AG09309 (cell line): ENCODE results near the gene SLFN13.

ENCODE experiments used
- DNase-seq: peaks from one replicate; pipeline ENCODE4 v3.0.0-alpha.2; 2010; ENCODE audit warnings: low read depth
- H3K4me3 ChIP-seq: 2 replicates; pipeline ENCODE4 v1.5.1; 2011; ENCODE audit warnings: mild to moderate bottlenecking, low read depth, low read length, moderate library complexity; ENCODE audit not compliant: control insufficient read depth
- CTCF ChIP-seq: IDR thresholded peaks from 2 replicates; pipeline ENCODE4 v1.5.1; 2011; ENCODE audit warnings: mild to moderate bottlenecking, low read depth, low read length, inconsistent platforms; ENCODE audit not compliant: insufficient read depth, control insufficient read depth; ENCODE audit errors: missing control alignments

Gene SLFN13

GRCh38 chr17:35448214-35448898 lies at the start of gene SLFN13:
Gene SLFN13 (minus strand): TSS chr17:35448766. CDS start chr17:35445680, 3,086 bp downstream.
- no peak for DNase-seq
- TF ChIP-seq CTCF: no peak
- peak within 1 kb of the TSS; percentile 67 for H3K4me3 ChIP-seq

GRCh38 chr17:35496451-35497290 lies 48.1 kb upstream of the SLFN13 start:
- no peak overlapping the region for H3K4me3 ChIP-seq
- TF ChIP-seq CTCF: no peak
- no peak for DNase-seq

- TF ChIP-seq CTCF: no peak
- H3K4me3 ChIP-seq: no peak overlapping the region
These were observed 44.5 kb upstream of the SLFN13 start for GRCh38 chr17:35493040-35493439.

GRCh38 chr17:35491417-35491816 lies 42.9 kb upstream of the SLFN13 start:
- no peak for TF ChIP-seq CTCF
- H3K4me3 ChIP-seq: no peak overlapping the region
- no peak for DNase-seq

More at GRCh38 chr17:35493040-35493439, 44.5 kb upstream of the SLFN13 start:
- DNase-seq: no peak

- H3K4me3 ChIP-seq: no peak overlapping the region
- no peak for TF ChIP-seq CTCF
- DNase-seq: no peak
These were observed 41.4 kb upstream of the SLFN13 start for GRCh38 chr17:35489944-35490343.

GRCh38 chr17:35488991-35489390 lies 40.4 kb upstream of the SLFN13 start:
- DNase-seq: no peak
- TF ChIP-seq CTCF: no peak
- no peak overlapping the region for H3K4me3 ChIP-seq
